Activated T-cell treated with anti-CD3 and anti-CD28 coated beads, Interleukin-2, amount 50 U/mL, for 4 hours (primary cell): ENCODE data around the gene DGKI. TPM values are rescaled to one million over a fixed set of nuclear protein-coding genes. Genes with fewer than 3 reads are reported as not detected.

Experiments used
- ATAC-seq, 2 donors: fragments of 200-7000 bp; cut with Tn5 transposase; one replicate each; pipeline ENCODE4 v1.10.0; 2021
- DNase-seq: peaks from one replicate; pipeline ENCODE4 v3.0.0-alpha.2; 2020
- H3K27me3 Mint-ChIP-seq: one replicate; pipeline ENCODE4 v1.8.0; 2021; ENCODE audit warnings: low read depth, mixed read lengths
- H3K36me3 Mint-ChIP-seq: one replicate; pipeline ENCODE4 v1.8.0; 2022; ENCODE audit warnings: mixed read lengths; ENCODE audit not compliant: insufficient read depth
- H3K4me1 Mint-ChIP-seq: one replicate; pipeline ENCODE4 v1.8.0; 2021; ENCODE audit warnings: low read depth, mixed read lengths
- H3K4me3 Mint-ChIP-seq: one replicate; pipeline ENCODE4 v1.8.0; 2021; ENCODE audit warnings: mild to moderate bottlenecking, moderate library complexity, mixed read lengths
- H3K9me3 Mint-ChIP-seq: one replicate; pipeline ENCODE4 v1.8.0; 2021; ENCODE audit warnings: mixed read lengths
- total RNA-seq, 3 donors: library from RNA; stranded (reverse); gene quantifications; one replicate each; pipeline ENCODE4 v1.2.1, GENCODE V29; 2021

DGKI gene
- total RNA-seq, 3 donors from 2014 or later, result 1.2 to 4.3 (median 1.3) TPM

GRCh38 chr7:137860542-137860941 is 13.8 kb upstream of the DGKI start:
- no peaks in the 10 kb centered on the region for H3K4me1 Mint-ChIP-seq
- H3K27me3 Mint-ChIP-seq, result no peaks in the 10 kb centered on the region
- peaks cover 17% of the 10 kb centered on the region for H3K36me3 Mint-ChIP-seq
- DNase-seq, result no peak
- H3K9me3 Mint-ChIP-seq, result peaks cover 4% of the 10 kb centered on the region
- no peak overlapping the region for H3K4me3 Mint-ChIP-seq
- no peak for ATAC-seq

- no peaks in the 10 kb centered on the region for H3K4me1 Mint-ChIP-seq
- H3K9me3 Mint-ChIP-seq, result no peaks in the 10 kb centered on the region
- peaks cover 1% of the 10 kb centered on the region for H3K36me3 Mint-ChIP-seq
- no peak for DNase-seq
- peaks cover 9% of the 10 kb centered on the region for H3K27me3 Mint-ChIP-seq
- H3K4me3 Mint-ChIP-seq, result no peak overlapping the region
- ATAC-seq, result no peak
Measured at GRCh38 chr7:137853053-137853452, 6.3 kb upstream of the DGKI start.

GRCh38 chr7:137852108-137852507 is 5.3 kb upstream of the DGKI start:
- Mint-ChIP-seq H3K36me3 (peaks cover 1% of the 10 kb centered on the region), H3K4me1 (peaks cover 4% of the 10 kb centered on the region), H3K27me3 (peaks cover 17% of the 10 kb centered on the region), H3K9me3 (no peaks in the 10 kb centered on the region), H3K4me3 (no peak overlapping the region)
- DNase-seq, result no peak
- no peak for ATAC-seq

DNA sequence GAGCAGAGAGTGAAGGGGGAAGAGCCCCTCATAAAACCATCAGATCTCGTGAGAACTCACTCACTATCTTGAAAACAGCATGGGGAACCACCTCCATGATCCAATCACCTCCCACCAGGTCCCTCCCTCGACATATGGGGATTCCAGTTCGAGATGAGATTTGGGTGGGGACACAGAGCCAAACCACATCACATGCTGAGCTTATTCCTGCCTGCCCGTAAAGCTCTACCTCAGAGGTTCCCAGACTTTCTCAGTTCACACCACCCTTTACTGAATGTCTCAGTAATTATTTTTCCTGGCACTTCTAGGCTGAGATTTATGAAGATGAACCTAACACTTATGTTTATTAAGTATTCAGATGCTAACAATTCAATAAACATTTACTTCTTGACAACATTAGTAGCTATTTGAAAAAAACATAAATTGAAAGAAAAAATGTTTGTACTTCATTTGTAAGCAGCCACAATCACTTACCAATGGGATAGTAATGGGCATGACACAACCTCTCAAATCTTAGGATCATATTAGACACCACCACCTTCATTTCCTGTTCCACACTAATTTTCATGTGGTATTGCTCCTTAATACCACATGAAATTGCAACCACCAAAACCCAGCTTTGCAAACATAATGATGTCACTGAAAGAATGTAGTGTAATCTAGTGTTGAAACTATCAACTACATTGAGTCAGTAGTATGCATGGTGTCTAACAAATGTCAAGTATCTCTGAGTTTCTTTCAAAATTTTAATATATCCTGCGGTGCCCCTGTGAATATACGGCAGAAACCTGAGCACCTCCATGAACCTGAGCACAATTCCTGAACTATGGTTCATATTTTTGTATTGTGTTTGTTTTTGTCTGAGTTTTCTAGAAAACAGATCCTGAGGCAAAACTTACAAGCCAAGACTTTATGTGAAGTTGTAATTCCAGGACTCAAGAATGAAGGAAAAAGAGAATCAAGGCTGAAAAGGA is 4.5 kb upstream of the DGKI start:
- peak in 1 of 2 donors; percentile 30 for ATAC-seq
- DNase-seq, result no peak
- Mint-ChIP-seq H3K4me1 (peaks cover 4% of the 10 kb centered on the region), H3K4me3 (no peak overlapping the region), H3K27me3 (peaks cover 17% of the 10 kb centered on the region), H3K9me3 (no peaks in the 10 kb centered on the region), H3K36me3 (peaks cover under 1% of the 10 kb centered on the region)

DNA sequence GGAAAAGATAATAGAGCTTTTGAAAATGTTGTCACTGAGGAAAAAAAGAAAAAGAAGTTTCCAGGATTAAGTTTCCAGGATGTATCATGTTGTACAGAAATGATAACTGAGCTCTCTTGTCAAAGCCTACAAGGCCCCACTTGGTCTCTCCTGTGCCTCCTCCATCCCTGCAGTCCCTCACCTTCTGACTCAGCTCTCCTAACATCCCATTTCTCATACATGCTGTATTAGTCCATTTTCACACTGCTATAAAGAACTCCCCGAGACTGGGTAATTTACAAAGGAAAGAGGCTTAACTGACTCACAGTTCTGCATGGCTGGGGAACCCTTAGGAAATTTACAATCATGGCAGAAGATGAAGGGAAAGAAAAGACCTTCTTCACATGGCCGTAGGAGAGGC is 3.8 kb upstream of the DGKI start:
- Mint-ChIP-seq H3K4me3 (no peak overlapping the region), H3K9me3 (no peaks in the 10 kb centered on the region), H3K27me3 (peaks cover 22% of the 10 kb centered on the region), H3K36me3 (no peaks in the 10 kb centered on the region), H3K4me1 (peaks cover 6% of the 10 kb centered on the region)
- DNase-seq, result no peak
- ATAC-seq, result no peak

DNA sequence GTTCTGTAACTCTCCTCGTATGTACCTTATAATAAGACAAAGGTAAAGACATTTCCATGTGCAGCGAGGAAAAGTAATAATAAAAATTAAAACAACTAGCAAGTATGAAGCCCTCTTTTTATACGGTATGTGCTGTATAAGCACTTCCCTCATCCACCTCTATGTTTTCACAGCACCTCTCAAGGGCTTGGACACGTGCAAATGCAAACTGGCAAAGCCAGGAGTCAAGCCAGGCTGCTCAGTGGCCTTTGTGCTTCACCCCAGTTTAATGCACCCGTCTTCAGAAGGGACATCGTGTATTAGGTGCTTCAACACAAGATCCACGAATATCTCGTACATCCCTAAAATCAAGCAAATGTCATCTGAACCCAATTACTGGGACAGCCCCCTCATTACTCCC is 1.3 kb upstream of the DGKI start:
- peaks cover 6% of the 10 kb centered on the region for H3K4me1 Mint-ChIP-seq
- H3K9me3 Mint-ChIP-seq, result no peaks in the 10 kb centered on the region
- peaks cover 45% of the 10 kb centered on the region for H3K27me3 Mint-ChIP-seq
- no peaks in the 10 kb centered on the region for H3K36me3 Mint-ChIP-seq
- DNase-seq (no peak), ATAC-seq (no peak)
- H3K4me3 Mint-ChIP-seq, result no peak overlapping the region

DNA sequence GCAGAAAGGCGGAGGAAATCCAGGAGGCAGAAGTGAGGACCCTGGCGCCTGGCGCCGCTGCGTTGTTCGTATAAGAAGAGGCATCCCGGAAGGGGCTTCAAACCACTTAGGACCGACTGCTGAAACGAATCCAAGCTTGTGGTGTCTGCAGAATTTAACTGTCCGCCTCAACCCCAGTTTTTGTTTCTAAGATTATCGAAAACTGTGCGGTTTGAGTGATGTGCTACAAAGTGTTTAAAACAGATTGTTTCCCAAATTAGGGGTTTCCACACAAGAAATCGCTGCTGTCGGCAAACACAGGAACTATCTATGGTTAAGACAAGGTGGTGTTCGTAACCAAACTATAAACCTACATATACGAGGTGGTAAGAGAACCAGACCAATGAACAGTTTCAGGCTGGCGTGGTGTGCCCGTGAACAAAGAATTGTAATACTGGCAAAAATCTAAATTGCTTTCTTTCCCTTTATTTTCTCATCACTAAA is 835 bp upstream of the DGKI start:
- no peaks in the 10 kb centered on the region for H3K9me3 Mint-ChIP-seq
- peaks cover 6% of the 10 kb centered on the region for H3K4me1 Mint-ChIP-seq
- DNase-seq, result no peak
- H3K27me3 Mint-ChIP-seq, result peaks cover 49% of the 10 kb centered on the region
- H3K4me3 Mint-ChIP-seq, result peak overlapping the region; percentile 8
- ATAC-seq, result no peak
- no peaks in the 10 kb centered on the region for H3K36me3 Mint-ChIP-seq

DNA sequence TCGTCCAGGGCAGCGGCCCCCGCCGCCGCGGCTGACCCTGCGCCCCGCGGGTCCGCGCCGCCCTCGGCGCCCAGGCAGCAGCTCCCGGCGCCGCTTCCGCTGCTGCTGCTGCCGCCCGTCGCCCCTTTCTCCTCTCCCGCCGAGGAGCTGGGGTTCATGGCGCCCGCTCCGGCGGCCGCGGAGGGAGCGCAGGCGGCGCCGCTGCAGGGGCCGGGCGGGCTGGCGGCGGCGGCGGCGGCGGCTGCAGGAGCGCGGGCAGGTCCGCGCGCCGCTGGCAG is 286 bp downstream of the DGKI start:
- Mint-ChIP-seq H3K9me3 (no peaks in the 10 kb centered on the region), H3K4me3 (no peak overlapping the region), H3K4me1 (peaks cover 6% of the 10 kb centered on the region), H3K36me3 (no peaks in the 10 kb centered on the region), H3K27me3 (peaks cover 57% of the 10 kb centered on the region)
- DNase-seq, result no peak
- ATAC-seq, result peak in 1 of 2 donors; percentile 69

DNA sequence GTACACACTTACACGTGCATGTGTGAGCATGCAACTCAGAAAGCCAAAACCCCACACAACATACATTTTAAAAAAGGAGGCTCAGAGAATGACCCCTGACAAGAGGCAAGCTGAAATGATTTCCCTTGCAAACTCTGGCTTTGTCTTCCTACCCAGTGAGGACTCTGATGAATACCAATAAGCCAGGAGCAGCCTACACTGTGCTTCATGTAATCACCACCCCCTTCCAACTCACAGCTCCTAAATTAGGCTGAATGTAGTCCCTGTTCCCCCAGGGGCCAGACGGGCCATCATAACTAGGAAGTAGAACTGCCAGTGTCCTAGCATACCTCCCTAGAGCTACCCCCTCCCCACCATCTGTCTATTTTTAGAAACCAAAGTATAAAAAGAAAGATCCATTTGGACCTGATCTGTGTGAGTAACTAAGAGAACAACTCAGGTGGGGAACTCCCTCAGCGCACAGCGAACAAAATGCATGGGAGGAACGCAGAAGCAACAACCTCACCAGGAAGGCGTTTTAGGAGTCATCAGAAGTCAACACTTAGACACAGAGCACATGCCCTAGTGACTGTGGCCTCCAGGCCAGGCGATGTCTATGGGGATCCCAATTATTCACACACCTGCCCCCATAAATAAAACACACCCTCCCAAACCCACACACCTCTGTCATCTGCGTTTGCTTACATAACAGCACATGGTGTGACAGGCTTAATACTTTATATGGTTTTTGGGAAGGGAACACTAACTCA is 1.9 kb downstream of the DGKI start:
- Mint-ChIP-seq H3K4me3 (no peak overlapping the region), H3K9me3 (no peaks in the 10 kb centered on the region), H3K4me1 (peaks cover 6% of the 10 kb centered on the region), H3K36me3 (no peaks in the 10 kb centered on the region), H3K27me3 (peaks cover 67% of the 10 kb centered on the region)
- no peak for DNase-seq
- ATAC-seq, result no peak

DNA sequence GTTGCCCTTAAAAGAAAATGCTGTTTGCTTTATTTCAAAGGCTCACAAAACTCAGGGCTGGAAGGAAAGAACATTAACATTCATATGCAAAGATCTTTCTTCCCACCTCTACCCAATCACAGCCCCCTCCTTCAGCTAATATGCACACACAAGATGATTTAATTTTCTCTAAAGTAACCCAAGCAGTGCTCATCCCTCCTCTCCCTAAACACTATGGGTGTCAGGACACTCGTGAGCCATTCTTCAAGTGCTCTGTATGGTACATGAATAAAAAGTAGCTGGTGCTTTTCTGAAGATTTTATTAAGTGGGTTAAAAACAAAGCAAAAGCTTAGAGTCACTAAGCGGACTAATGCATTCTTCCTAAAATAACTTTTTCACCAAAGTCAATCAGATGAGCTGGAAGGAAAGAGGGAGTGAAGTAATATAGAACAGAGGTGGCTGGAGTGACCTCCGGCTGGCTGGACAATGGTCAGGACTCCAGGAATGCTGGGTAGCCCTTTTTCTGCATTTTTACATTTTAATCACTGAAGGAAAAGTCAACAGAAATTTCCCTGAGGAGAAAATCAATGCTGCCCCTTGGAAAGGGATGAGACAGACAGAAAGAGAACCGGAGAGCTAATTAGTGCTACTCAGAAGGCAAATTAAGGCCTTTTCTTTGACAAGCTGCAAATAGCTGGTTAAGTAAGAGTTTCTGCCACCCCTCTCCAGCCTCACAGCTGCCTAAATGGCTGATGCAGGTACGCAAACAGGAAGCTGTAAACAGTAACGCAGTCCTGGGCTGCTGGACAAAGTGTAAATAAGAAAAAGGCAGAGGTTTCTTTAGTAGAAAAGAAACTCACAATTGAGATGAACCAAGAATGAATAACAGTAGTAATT is 6.6 kb downstream of the DGKI start:
- Mint-ChIP-seq H3K4me3 (no peak overlapping the region), H3K27me3 (peaks cover 55% of the 10 kb centered on the region), H3K4me1 (no peaks in the 10 kb centered on the region), H3K36me3 (no peaks in the 10 kb centered on the region), H3K9me3 (no peaks in the 10 kb centered on the region)
- ATAC-seq, result no peak
- no peak for DNase-seq

- ATAC-seq (no peak), DNase-seq (no peak)
- H3K4me1 Mint-ChIP-seq, result no peaks in the 10 kb centered on the region
- H3K36me3 Mint-ChIP-seq, result no peaks in the 10 kb centered on the region
- H3K27me3 Mint-ChIP-seq, result peaks cover 42% of the 10 kb centered on the region
- no peak overlapping the region for H3K4me3 Mint-ChIP-seq
- H3K9me3 Mint-ChIP-seq, result no peaks in the 10 kb centered on the region
Measured at GRCh38 chr7:137838706-137839315, 8.0 kb downstream of the DGKI start.

GRCh38 chr7:137836541-137836940 is 10.2 kb downstream of the DGKI start:
- peaks cover 25% of the 10 kb centered on the region for H3K27me3 Mint-ChIP-seq
- no peaks in the 10 kb centered on the region for H3K4me1 Mint-ChIP-seq
- no peak for DNase-seq
- H3K4me3 Mint-ChIP-seq, result no peak overlapping the region
- H3K36me3 Mint-ChIP-seq, result no peaks in the 10 kb centered on the region
- H3K9me3 Mint-ChIP-seq, result peaks cover 8% of the 10 kb centered on the region
- no peak for ATAC-seq

GRCh38 chr7:137836113-137836509 is 10.7 kb downstream of the DGKI start:
- ATAC-seq (no peak), DNase-seq (no peak)
- no peak overlapping the region for H3K4me3 Mint-ChIP-seq
- H3K9me3 Mint-ChIP-seq, result peaks cover 10% of the 10 kb centered on the region
- H3K36me3 Mint-ChIP-seq, result no peaks in the 10 kb centered on the region
- H3K27me3 Mint-ChIP-seq, result peaks cover 22% of the 10 kb centered on the region
- no peaks in the 10 kb centered on the region for H3K4me1 Mint-ChIP-seq
